Measurements from ENCODE around the gene PPP3CB.

PPP3CB gene

GRCh38 chr10:73485320-73485719 lies 10.5 kb downstream of the PPP3CB start:
- no peak overlapping the region for H3K4me3 ChIP-seq (ENCODE audit: low read depth, low read length)

- H3K4me3 ChIP-seq (ENCODE audit: low read depth, low read length) = no peak overlapping the region
Measured at GRCh38 chr10:73480158-73480557, 15.7 kb downstream of the PPP3CB start.

GRCh38 chr10:73478636-73479035 lies 17.2 kb downstream of the PPP3CB start:
- H3K4me3 ChIP-seq (ENCODE audit: low read depth, low read length) = no peak overlapping the region

DNA sequence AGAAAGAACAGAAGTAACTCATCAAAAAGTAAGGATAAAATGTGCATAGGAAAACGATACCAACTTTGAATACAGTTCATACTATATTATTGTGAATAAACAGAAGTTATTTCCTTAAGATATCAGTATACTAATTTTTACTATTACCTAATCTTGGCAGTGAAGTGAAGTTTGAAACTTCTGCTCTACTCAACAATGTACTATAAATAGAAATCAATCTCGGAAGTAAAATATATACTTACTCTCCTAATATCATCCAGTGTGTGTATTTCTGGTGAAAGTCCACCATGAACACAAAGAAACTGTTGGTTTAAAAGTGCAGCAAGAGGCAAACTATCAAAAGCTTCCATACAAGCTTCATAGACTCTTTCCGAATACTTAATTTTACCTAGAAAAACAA lies 24.6 kb downstream of the PPP3CB start:
- H3K4me3 ChIP-seq (ENCODE audit: low read depth, low read length) = no peak overlapping the region

- H3K4me3 ChIP-seq (ENCODE audit: low read depth, low read length) = no peak overlapping the region
Measured at GRCh38 chr10:73469579-73469978, 26.2 kb downstream of the PPP3CB start.

DNA sequence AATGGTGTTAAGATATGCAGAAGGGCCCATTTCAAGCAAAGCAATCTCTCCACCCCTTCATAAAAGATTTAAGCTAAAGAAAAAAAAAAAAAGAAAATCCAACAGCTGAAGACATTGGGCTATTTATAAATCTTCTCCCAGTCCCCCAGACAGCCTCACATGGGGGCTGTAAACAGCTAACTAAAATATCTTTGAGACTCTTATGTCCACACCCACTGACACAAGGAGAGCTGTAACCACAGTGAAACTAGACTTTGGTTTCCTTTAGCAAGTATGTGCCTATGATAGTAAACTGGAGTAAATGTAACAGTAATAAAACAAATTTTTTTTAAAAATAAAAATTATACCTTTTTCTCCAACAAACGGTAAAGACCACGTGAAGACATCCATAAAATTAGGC lies 28.6 kb downstream of the PPP3CB start:
- no peak overlapping the region for H3K4me3 ChIP-seq (ENCODE audit: low read depth, low read length)

- no peak overlapping the region for H3K4me3 ChIP-seq (ENCODE audit: low read depth, low read length)
Measured at GRCh38 chr10:73465978-73466726, 29.7 kb downstream of the PPP3CB start.

- no peak overlapping the region for H3K4me3 ChIP-seq (ENCODE audit: low read depth, low read length)
Measured at GRCh38 chr10:73460897-73461296, 34.9 kb downstream of the PPP3CB start.

- no peak overlapping the region for H3K4me3 ChIP-seq (ENCODE audit: low read depth, low read length)
Measured at GRCh38 chr10:73459683-73460314, 36.0 kb downstream of the PPP3CB start.

GRCh38 chr10:73456187-73456890 lies 39.5 kb downstream of the PPP3CB start:
- no peak overlapping the region for H3K4me3 ChIP-seq (ENCODE audit: low read depth, low read length)

- no peak overlapping the region for H3K4me3 ChIP-seq (ENCODE audit: low read depth, low read length)
Measured at GRCh38 chr10:73449113-73449512, 46.7 kb downstream of the PPP3CB start.

GRCh38 chr10:73448384-73448783 lies 47.4 kb downstream of the PPP3CB start:
- H3K4me3 ChIP-seq (ENCODE audit: low read depth, low read length) = no peak overlapping the region

DNA sequence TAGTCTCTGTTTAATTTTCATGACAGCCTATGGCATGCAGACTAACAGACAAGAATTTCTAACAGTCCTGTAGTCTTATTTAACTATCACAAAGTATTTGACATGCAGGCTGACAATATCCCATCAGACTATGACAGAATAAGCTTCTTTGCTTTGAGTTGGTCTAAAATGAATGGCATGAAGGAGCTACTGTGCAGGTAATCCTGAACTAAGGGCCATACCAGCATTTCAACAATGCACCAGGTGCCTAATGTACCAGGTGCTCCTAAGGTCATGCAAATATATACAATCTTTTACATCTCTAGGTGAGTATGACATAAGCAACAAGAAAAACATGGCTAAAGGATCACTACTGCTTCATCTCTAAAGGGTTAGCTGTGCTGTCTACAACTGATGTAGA lies 48.9 kb downstream of the PPP3CB start:
- H3K4me3 ChIP-seq (ENCODE audit: low read depth, low read length) = no peak overlapping the region

DNA sequence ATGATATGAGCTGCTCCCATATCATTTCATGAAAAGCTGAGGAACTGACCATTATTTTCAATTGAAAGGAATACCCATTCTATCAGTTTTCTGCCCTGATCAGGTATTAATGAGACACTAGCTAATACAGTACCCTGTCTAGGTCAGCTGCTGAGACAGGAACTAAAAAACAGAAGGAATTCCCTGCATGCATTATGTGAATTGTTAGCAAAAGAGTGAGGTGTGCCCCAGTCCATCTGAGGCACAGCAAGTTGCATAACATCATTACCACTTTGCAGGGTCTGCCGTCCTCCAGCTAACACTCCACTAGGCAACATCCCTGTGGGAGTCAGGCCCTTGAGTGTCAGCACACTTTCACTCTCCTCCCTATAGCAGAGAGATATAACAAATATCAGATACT lies 51.4 kb downstream of the PPP3CB start:
- no peak overlapping the region for H3K4me3 ChIP-seq (ENCODE audit: low read depth, low read length)

DNA sequence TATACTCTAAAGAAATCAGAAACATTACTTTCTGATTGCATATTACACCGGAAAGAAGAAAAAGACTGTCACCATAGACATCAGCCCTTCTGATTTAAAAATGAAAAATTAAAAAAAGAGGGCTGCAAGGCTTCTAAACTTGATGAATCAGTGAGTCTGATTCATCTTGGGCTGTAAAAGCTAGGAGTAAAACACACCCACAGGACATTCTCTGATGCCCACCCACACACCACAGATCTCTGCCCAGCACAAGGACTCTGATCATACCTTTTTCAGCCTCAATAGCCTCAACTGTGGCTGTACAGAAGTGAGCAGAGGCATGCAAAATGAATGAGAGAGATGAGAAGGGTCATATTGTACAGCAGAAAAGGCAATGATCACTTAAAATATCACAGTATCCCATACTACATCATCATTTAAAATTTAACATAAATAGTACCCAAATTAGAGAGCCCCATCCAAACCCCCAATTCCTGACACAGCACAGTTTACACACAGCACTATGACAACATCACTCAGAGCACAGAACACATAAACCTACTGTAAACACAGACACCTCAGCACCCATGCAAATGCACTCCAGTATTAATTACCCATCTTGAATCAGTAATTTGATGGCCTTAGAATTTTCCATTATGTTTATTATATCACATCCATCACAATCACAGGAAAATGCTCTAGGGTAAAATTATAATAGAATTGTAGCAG lies 56.1 kb downstream of the PPP3CB start:
- no peak overlapping the region for H3K4me3 ChIP-seq (ENCODE audit: low read depth, low read length)

GRCh38 chr10:73439055-73439454 lies 56.8 kb downstream of the PPP3CB start:
- H3K4me3 ChIP-seq (ENCODE audit: low read depth, low read length) = no peak overlapping the region

GRCh38 chr10:73433538-73433867 lies 62.3 kb downstream of the PPP3CB start, which contains the start of gene MSS51:
TSS of gene MSS51 (minus strand) at chr10:73433561. CDS start at chr10:73428284, 5,277 bp downstream.
- H3K4me3 ChIP-seq (ENCODE audit: low read depth, low read length) = no peak within 1 kb of the TSS

GRCh38 chr10:73432646-73433537 lies 62.9 kb downstream of the PPP3CB start:
- no peak overlapping the region for H3K4me3 ChIP-seq (ENCODE audit: low read depth, low read length)

DNA sequence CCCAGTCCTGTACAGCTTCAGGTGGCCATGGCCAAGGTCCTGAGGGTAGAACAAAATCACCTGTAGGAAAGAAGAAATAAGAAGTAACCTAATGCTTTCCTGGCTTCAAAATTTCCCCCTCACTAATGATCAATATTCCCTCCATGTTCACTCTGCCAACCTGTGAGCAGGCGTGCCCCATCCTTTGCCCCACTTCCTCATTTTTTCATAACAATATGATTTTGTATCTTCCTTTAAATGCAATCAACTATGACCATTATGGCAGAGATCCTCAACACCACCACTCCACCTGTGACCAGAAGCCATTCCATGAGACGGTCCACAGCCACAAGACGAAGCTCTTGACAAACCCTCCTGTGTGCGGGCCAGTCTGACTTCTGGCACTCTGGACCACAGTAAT lies 69.5 kb downstream of the PPP3CB start:
- no peak overlapping the region for H3K4me3 ChIP-seq (ENCODE audit: low read depth, low read length)

- no peak overlapping the region for H3K4me3 ChIP-seq (ENCODE audit: low read depth, low read length)
Measured at GRCh38 chr10:73424478-73424877, 71.3 kb downstream of the PPP3CB start.
